HG02981 (cell line): ENCODE results near the gene S100P.
"Not testable (repeated sequence)": the region's sequence is repeated elsewhere in the genome, so short reads cannot be mapped to it uniquely, and the experiment has no call there.

ENCODE experiments used
- ATAC-seq: cut with Tn5 transposase; IDR thresholded peaks from one replicate; pipeline ENCODE4 v1.9.1; 2021; ENCODE audit warnings: mild to moderate bottlenecking, moderate library complexity; ENCODE audit not compliant: unreplicated experiment

S100P gene

GRCh38 chr4:6720202-6720699, 26.6 kb downstream of the S100P start:
- no peak for ATAC-seq

GRCh38 chr4:6721121-6721520, 27.4 kb downstream of the S100P start:
- ATAC-seq, result no peak

- ATAC-seq, result no peak
Observed at GRCh38 chr4:6722891-6723290, 29.2 kb downstream of the S100P start.

- ATAC-seq, result no peak
Observed at GRCh38 chr4:6723851-6724250, 30.2 kb downstream of the S100P start.

GRCh38 chr4:6724421-6725111, 30.9 kb downstream of the S100P start:
- no peak for ATAC-seq

- not testable (repeated sequence) for ATAC-seq
Observed at GRCh38 chr4:6725427-6725961, 31.8 kb downstream of the S100P start.

- ATAC-seq, result no peak
Observed at GRCh38 chr4:6727081-6727942, 33.6 kb downstream of the S100P start.

- ATAC-seq, result no peak
Observed at GRCh38 chr4:6727943-6728250, 34.2 kb downstream of the S100P start.

- no peak for ATAC-seq
Observed at GRCh38 chr4:6728320-6729029, 34.8 kb downstream of the S100P start.

GRCh38 chr4:6730603-6731317, 37.1 kb downstream of the S100P start:
- no peak for ATAC-seq

GRCh38 chr4:6731318-6731675, 37.6 kb downstream of the S100P start:
- no peak for ATAC-seq

GRCh38 chr4:6731780-6732179, 38.1 kb downstream of the S100P start:
- ATAC-seq, result no peak

- no peak for ATAC-seq
Observed at GRCh38 chr4:6732441-6733357, 39.0 kb downstream of the S100P start.

GRCh38 chr4:6733358-6734164, 39.9 kb downstream of the S100P start:
- ATAC-seq, result no peak

GRCh38 chr4:6734165-6734786, 40.6 kb downstream of the S100P start:
- ATAC-seq, result no peak

GRCh38 chr4:6739920-6740319, 46.2 kb downstream of the S100P start:
- ATAC-seq, result no peak

GRCh38 chr4:6740347-6740746, 46.7 kb downstream of the S100P start:
- ATAC-seq, result no peak

- no peak for ATAC-seq
Observed at GRCh38 chr4:6742507-6742906, 48.8 kb downstream of the S100P start.
